H1 (cell line): ENCODE measurements around the gene NECTIN2. TPM values are rescaled to one million over a fixed set of nuclear protein-coding genes. Genes with fewer than 3 reads are reported as not detected.

Experiments
- CTCF ChIA-PET: fragments of 300-600 bp; sonication (Branson Sonifier 250); formaldehyde crosslinking; loops from one replicate; lab custom pipeline; 2021; ENCODE audit not compliant: partially characterized antibody; lab: Charles Lee
- POLR2A ChIA-PET: fragments of 300-600 bp; sonication (Branson Sonifier 250); formaldehyde crosslinking; loops from one replicate; lab custom pipeline; 2021; ENCODE audit warnings: inconsistent platforms; ENCODE audit not compliant: partially characterized antibody; lab: Charles Lee
- DNase-seq, 2 experiments: peaks; one replicate each; pipeline versions ENCODE4 v3.0.0 to v3.0.0-alpha.2; 2010 to 2022; ENCODE audit warnings: low spot score in 2 of 2, low read depth in 1 of 2, mixed read lengths in 1 of 2
- FAIRE-seq: peaks from 2 replicates; lab custom pipeline; 2011; peaks lifted over from hg19 to GRCh38; lab: Jason Lieb, UNC
- H2AFZ ChIP-seq: 2 replicates; pipeline ENCODE4 v1.8.1; 2012; ENCODE audit warnings: low read length, inconsistent platforms
- H2AK5ac ChIP-seq: 2 replicates; pipeline ENCODE4 v1.6.1; 2013; ENCODE audit warnings: low read depth, low read length
- H2BK120ac ChIP-seq: replicated peaks from 2 replicates; pipeline ENCODE3; 2013; ENCODE audit warnings: low read depth, low read length, inconsistent platforms
- H2BK12ac ChIP-seq: 2 replicates; pipeline ENCODE4 v1.6.1; 2013; ENCODE audit warnings: low read depth, low read length
- H2BK15ac ChIP-seq: 2 replicates; pipeline ENCODE4 v1.6.1; 2013; ENCODE audit warnings: low read length
- H2BK20ac ChIP-seq: 2 replicates; pipeline ENCODE4 v1.6.1; 2013; ENCODE audit warnings: low read length
- H2BK5ac ChIP-seq: 2 replicates; pipeline ENCODE4 v1.6.1; 2013; ENCODE audit warnings: low read depth, low read length
- H3K14ac ChIP-seq: 2 replicates; pipeline ENCODE4 v1.6.1; 2013; ENCODE audit warnings: inconsistent platforms; ENCODE audit not compliant: insufficient read length
- H3K18ac ChIP-seq: 2 replicates; pipeline ENCODE4 v1.6.1; 2013; ENCODE audit warnings: low read length; ENCODE audit errors: extremely low read depth
- H3K23ac ChIP-seq: 2 replicates; pipeline ENCODE4 v1.6.1; 2013; ENCODE audit warnings: inconsistent platforms; ENCODE audit not compliant: insufficient read length
- H3K23me2 ChIP-seq: 2 replicates; pipeline ENCODE4 v1.6.1; 2013; ENCODE audit warnings: low read depth, low read length
- H3K27ac ChIP-seq: 2 replicates; pipeline ENCODE4 v1.6.1; 2011; ENCODE audit warnings: low read depth, low read length, inconsistent platforms
- H3K27me3 ChIP-seq, 4 experiments: replicated peaks in 1 of 4; 1 replicate in 1 of 4; 2 replicates in 3 of 4; pipeline versions ENCODE4 v1.6.1 to v1.8.1; 2011 to 2013; ENCODE audit warnings: low read length in 3 of 4, mild to moderate bottlenecking in 3 of 4, inconsistent platforms in 2 of 4, mixed read lengths in 2 of 4, moderate library complexity in 1 of 4; ENCODE audit not compliant: control insufficient read depth in 3 of 4, insufficient read depth in 3 of 4; ENCODE audit errors: extremely low read depth in 1 of 4
- H3K36me3 ChIP-seq, 4 experiments: 2 replicates each; pipeline versions ENCODE4 v1.6.1 to v1.8.1; 2011 to 2013; ENCODE audit warnings: mild to moderate bottlenecking in 4 of 4, low read length in 3 of 4, moderate library complexity in 2 of 4, control low read depth in 1 of 4, inconsistent platforms in 1 of 4; ENCODE audit not compliant: insufficient read depth in 4 of 4, control insufficient read depth in 2 of 4
- H3K4ac ChIP-seq: replicated peaks from 2 replicates; pipeline ENCODE3; 2013; ENCODE audit warnings: low read length, low read depth, mixed read lengths, inconsistent platforms; ENCODE audit not compliant: insufficient read length
- H3K4me1 ChIP-seq, 4 experiments: replicated peaks in 1 of 4; 1 replicate in 1 of 4; 2 replicates in 3 of 4; pipeline versions ENCODE4 v1.6.1 to v1.8.1; 2011 to 2013; ENCODE audit warnings: low read length in 3 of 4, inconsistent platforms in 2 of 4, mixed read lengths in 1 of 4; ENCODE audit not compliant: insufficient read depth in 4 of 4, control insufficient read depth in 3 of 4
- H3K4me2 ChIP-seq, 2 experiments: 2 replicates each; pipeline versions ENCODE4 v1.6.1 to v1.8.1; 2011 to 2013; ENCODE audit warnings: low read depth in 2 of 2, low read length in 2 of 2, control low read depth in 1 of 2, inconsistent platforms in 1 of 2, mild to moderate bottlenecking in 1 of 2; ENCODE audit not compliant: insufficient read depth in 1 of 2
- H3K4me3 ChIP-seq, 4 experiments: fragments of 200-600, 300-600 bp in 1 of 4; sonication (generic), shearing (Covaris generic), sonication (Bioruptor Twin) in 1 of 4; 2 replicates each; pipeline versions ENCODE4 v1.5.1 to v1.8.1; 2011 to 2016; ENCODE audit warnings: low read length in 4 of 4, low read depth in 3 of 4, control low read depth in 2 of 4, inconsistent platforms in 2 of 4, mild to moderate bottlenecking in 2 of 4, mixed read lengths in 1 of 4, moderate library complexity in 1 of 4; ENCODE audit not compliant: insufficient read depth in 2 of 4; ENCODE audit errors: extremely low read depth in 1 of 4
- H3K56ac ChIP-seq: replicated peaks from 2 replicates; pipeline ENCODE3; 2013; ENCODE audit warnings: low read depth, mild to moderate bottlenecking, mixed read lengths, low read length, inconsistent platforms; ENCODE audit not compliant: insufficient read length
- H3K79me1 ChIP-seq: 2 replicates; pipeline ENCODE4 v1.6.1; 2013; ENCODE audit warnings: low read depth, low read length, control low read depth
- H3K79me2 ChIP-seq, 2 experiments: 2 replicates each; pipeline versions ENCODE4 v1.6.1 to v1.8.1; 2012 to 2013; ENCODE audit warnings: low read length in 2 of 2, mild to moderate bottlenecking in 2 of 2, inconsistent platforms in 1 of 2; ENCODE audit not compliant: insufficient read depth in 2 of 2, control insufficient read depth in 1 of 2
- H3K9ac ChIP-seq, 4 experiments: replicated peaks in 1 of 4; 1 replicate in 1 of 4; 2 replicates in 3 of 4; pipeline versions ENCODE4 v1.6.1 to v1.8.1; 2011 to 2013; ENCODE audit warnings: low read depth in 3 of 4, low read length in 3 of 4, control low read depth in 2 of 4, mild to moderate bottlenecking in 2 of 4, moderate library complexity in 2 of 4, inconsistent platforms in 1 of 4; ENCODE audit errors: extremely low read depth in 1 of 4
- H3K9me3 ChIP-seq, 2 experiments: 2 replicates each; pipeline versions ENCODE4 v1.6.1 to v1.8.1; 2012 to 2013; ENCODE audit warnings: mild to moderate bottlenecking in 2 of 2, moderate library complexity in 2 of 2, control low read depth in 1 of 2, inconsistent platforms in 1 of 2, low read depth in 1 of 2, low read length in 1 of 2, mixed read lengths in 1 of 2; ENCODE audit not compliant: insufficient read depth in 2 of 2
- H4K20me1 ChIP-seq, 2 experiments: replicated peaks in 1 of 2; 2 replicates each; pipeline versions ENCODE3 to v1.8.1; 2011 to 2013; ENCODE audit warnings: inconsistent platforms in 2 of 2, low read length in 2 of 2, mild to moderate bottlenecking in 1 of 2; ENCODE audit not compliant: insufficient read depth in 2 of 2, control insufficient read depth in 1 of 2
- H4K5ac ChIP-seq: 2 replicates; pipeline ENCODE4 v1.6.1; 2013; ENCODE audit warnings: low read length, low read depth, mixed read lengths, inconsistent platforms; ENCODE audit not compliant: insufficient read length
- H4K8ac ChIP-seq: 2 replicates; pipeline ENCODE4 v1.8.0; 2013; ENCODE audit warnings: mild to moderate bottlenecking, moderate library complexity, low read length, inconsistent platforms; ENCODE audit not compliant: insufficient read depth; ENCODE audit errors: extremely low read depth
- H4K91ac ChIP-seq: replicated peaks from 2 replicates; pipeline ENCODE3; 2013; ENCODE audit warnings: low read length, mixed read lengths, inconsistent platforms; ENCODE audit not compliant: insufficient read length
- ASH2L ChIP-seq: fragments of 200-600, 300-600 bp; sonication (generic); IDR thresholded peaks from one replicate; pipeline ENCODE4 v1.7.1; 2017; ENCODE audit warnings: low read length
- BACH1 ChIP-seq: IDR thresholded peaks from 2 replicates; pipeline ENCODE4 v1.6.1; 2012; ENCODE audit warnings: low read length, improper control_type of control experiment
- BCL11A ChIP-seq, 2 experiments: IDR thresholded peaks; one replicate each; pipeline ENCODE4 v1.6.1; 2011; ENCODE audit warnings: low read depth in 2 of 2, low read length in 2 of 2, mild to moderate bottlenecking in 2 of 2
- EP300 ChIP-seq, 2 experiments: IDR thresholded peaks; 1 replicate in 1 of 2; 2 replicates in 1 of 2; pipeline ENCODE4 v1.6.1; 2011 to 2012; ENCODE audit warnings: low read depth in 2 of 2, low read length in 2 of 2, mild to moderate bottlenecking in 2 of 2, borderline replicate concordance in 1 of 2, inconsistent platforms in 1 of 2, moderate library complexity in 1 of 2
- JUN ChIP-seq: IDR thresholded peaks from 2 replicates; pipeline ENCODE4 v1.6.1; 2011; ENCODE audit warnings: low read depth, mild to moderate bottlenecking, improper control_type of control experiment, low read length
- JUND ChIP-seq: IDR thresholded peaks from 2 replicates; pipeline ENCODE4 v1.6.1; 2011; ENCODE audit warnings: mild to moderate bottlenecking, improper control_type of control experiment, low read length
- MAFK ChIP-seq: IDR thresholded peaks from 2 replicates; pipeline ENCODE4 v1.6.1; 2012; ENCODE audit warnings: low read depth, mild to moderate bottlenecking, improper control_type of control experiment, low read length
- MAX ChIP-seq: IDR thresholded peaks from 2 replicates; pipeline ENCODE4 v1.6.1; 2012; ENCODE audit warnings: inconsistent platforms
- PHF8 ChIP-seq: fragments of 200-600 bp; sonication (generic); conservative IDR thresholded peaks from 2 replicates; pipeline ENCODE4 v1.7.1; 2012; ENCODE audit warnings: low read depth, mild to moderate bottlenecking, inconsistent platforms, low read length, moderate library complexity
- SUZ12 ChIP-seq: fragments of 200-600 bp; sonication (generic); IDR thresholded peaks from 2 replicates; pipeline ENCODE4 v1.6.1; 2012; ENCODE audit warnings: mild to moderate bottlenecking, inconsistent platforms, low read length, moderate library complexity, mixed read lengths
- TEAD4 ChIP-seq: IDR thresholded peaks from 2 replicates; pipeline ENCODE4 v1.6.1; 2012; ENCODE audit warnings: low read depth, low read length, inconsistent platforms, mixed read lengths
- USF2 ChIP-seq: IDR thresholded peaks from 2 replicates; pipeline ENCODE4 v1.6.1; 2011; ENCODE audit warnings: low read length, improper control_type of control experiment
- WGBS, 2 experiments: shearing (Covaris generic) in 1 of 2; methylation state at CpG; one replicate each; pipeline versions ENCODE4 v1.1.6 to v1.1.7; 2013 to 2015; ENCODE audit warnings: low lambda C conversion rate in 2 of 2, mixed read lengths in 2 of 2, inconsistent platforms in 1 of 2, low coverage in 1 of 2, missing lambda C conversion rate in 1 of 2; ENCODE audit not compliant: insufficient replicate concordance in 2 of 2, insufficient coverage in 1 of 2, insufficient read length in 1 of 2; ENCODE audit errors: extremely low coverage in 1 of 2, missing lambda C conversion rate in 1 of 2; 5-methylcytosine and 5-hydroxymethylcytosine counted together
- polyA plus RNA-seq, 7 experiments: library from polyadenylated mRNA; depleted of rRNA in 3 of 7; stranded (reverse) in 5 of 7; unstranded in 2 of 7; fragments of >200 nt in 5 of 7; fragments of 200-250 nt in 2 of 7; gene quantifications; 1 replicate in 5 of 7; 2 replicates in 1 of 7; 4 replicates in 1 of 7; pipeline versions ENCODE4 v1.2.1 to v1.2.3, GENCODE V29; 2011 to 2013; ENCODE audit warnings: missing spikeins in 2 of 7, mixed read lengths in 2 of 7
- total RNA-seq: library from RNA; stranded (reverse); fragmentation: NEBNext Ultra II Directional; extraction: Animal tissue kit (Norgen Biotek cat#: 25700); gene quantifications from 2 replicates; pipeline ENCODE4 v1.2.1, GENCODE V29; 2021

NECTIN2 gene
- total and polyA plus RNA-seq, 2 of the 8 experiments (the other 6 are each of a cell fraction or from before 2014, with no cell fraction given), result 184 to 237 TPM

DNA sequence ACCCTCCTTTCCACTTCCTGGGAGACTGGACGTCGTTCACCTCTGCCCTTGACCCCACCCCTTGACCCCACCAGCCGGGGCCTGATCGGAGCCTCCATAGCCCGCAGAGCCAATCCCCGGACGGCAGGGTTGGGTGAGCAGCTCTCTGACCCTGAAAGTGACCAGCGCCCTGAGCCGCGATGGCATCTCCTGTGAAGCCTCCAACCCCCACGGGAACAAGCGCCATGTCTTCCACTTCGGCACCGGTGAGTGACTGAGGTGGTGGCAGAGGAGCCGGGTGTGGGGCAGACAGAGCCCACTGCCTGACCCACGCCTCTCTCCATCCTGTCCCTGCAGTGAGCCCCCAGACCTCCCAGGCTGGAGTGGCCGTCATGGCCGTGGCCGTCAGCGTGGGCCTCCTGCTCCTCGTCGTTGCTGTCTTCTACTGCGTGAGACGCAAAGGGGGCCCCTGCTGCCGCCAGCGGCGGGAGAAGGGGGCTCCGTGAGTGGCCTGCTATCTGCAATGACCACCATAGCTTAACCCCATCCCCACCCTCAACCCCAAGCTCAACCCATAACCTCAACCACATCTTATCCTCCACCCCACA, 26.8 kb upstream of the NECTIN2 start:
- Histone ChIP-seq H2BK15ac (no peak overlapping the region), H3K4me2 (no peak overlapping the region), H4K5ac (no peak overlapping the region), H3K27ac (no peak overlapping the region), H2BK12ac (no peak overlapping the region), H3K36me3 (peaks cover 3 to 29% (median 10%) of the 10 kb centered on the region in 4 experiments; a peak in 5 of 8 replicates), H3K79me2 (no peaks in the 10 kb centered on the region), H2AK5ac (no peak overlapping the region), H3K4me3 (no peak overlapping the region), H4K8ac (no peak overlapping the region), H3K9me3 (no peaks in the 10 kb centered on the region), H4K20me1 (peaks cover 0 to 3% of the 10 kb centered on the region in 2 experiments), H3K9ac (no peak overlapping the region), H3K14ac (no peak overlapping the region), H3K4ac (no peak overlapping the region), H2BK20ac (no peak overlapping the region), H3K23ac (no peak overlapping the region), H3K27me3 (peaks cover 0 to 6% (median 1%) of the 10 kb centered on the region in 4 experiments; a peak in 3 of 7 replicates), H3K23me2 (peaks cover 8% of the 10 kb centered on the region; the same call in 1 of the 2 replicates), H3K56ac (no peak overlapping the region), H2AFZ (no peak overlapping the region), H3K79me1 (no peaks in the 10 kb centered on the region; the same call in 1 of the 2 replicates), H4K91ac (no peak overlapping the region), H3K18ac (no peak overlapping the region), H2BK5ac (no peak overlapping the region), H2BK120ac (no peak overlapping the region), H3K4me1 (0 out of 7 replicates have a peak, but pooled peaks cover 0 to 3% (median 0%) of the 10 kb centered on the region in 4 experiments)
- ChIA-PET POLR2A (interaction anchor here (3.2 kb wide), 1 partner anchor 10 kb away, joined by 17 read pairs; the partner anchor contains the start of gene BCAM), CTCF (interaction anchor here (0.8 to 3.5 kb wide), 7 partner anchors 9 to 36 kb away, joined by 3 to 19 read pairs (median 3); no protein-coding TSS in a partner anchor)
- FAIRE-seq (no peak), DNase-seq (no peak)
- WGBS, 2 experiments, result 90% methylated on average over 23 of the region's 28 CpGs; no CpG with 5 or more reads in 1 of the 2 experiments
- TF ChIP-seq MAFK, result no peak
- no peak for TF ChIP-seq TEAD4
- no peak for TF ChIP-seq MAX
- TF ChIP-seq JUN, result no peak
- TF ChIP-seq PHF8, result no peak
- no peak for TF ChIP-seq SUZ12
- TF ChIP-seq BCL11A (IDR thresholded peaks at IDR 0.05; ENCODE audit: low read depth in 2 of 2, low read length in 2 of 2), result no peak
- no peak for TF ChIP-seq JUND
- TF ChIP-seq EP300 (IDR thresholded peaks at IDR 0.05; ENCODE audit: borderline replicate concordance in 1 of 2, low read depth in 2 of 2, low read length in 2 of 2), result no peak
- TF ChIP-seq BACH1, result no peak
- no peak for TF ChIP-seq ASH2L
- no peak for TF ChIP-seq USF2
